NOMO-1 treated with dmso at 0.1 percent for 144 hours (cell line): ENCODE data around the gene LRP1.

Source experiments
- DNase-seq: peaks from one replicate; lab custom pipeline; 2025; ENCODE audit not compliant: unreplicated experiment; lab: John Stamatoyannopoulos, UW

The LRP1 gene

GRCh38 chr12:57208631-57209282, 80.5 kb downstream of the LRP1 start:
- no peak for DNase-seq

DNA sequence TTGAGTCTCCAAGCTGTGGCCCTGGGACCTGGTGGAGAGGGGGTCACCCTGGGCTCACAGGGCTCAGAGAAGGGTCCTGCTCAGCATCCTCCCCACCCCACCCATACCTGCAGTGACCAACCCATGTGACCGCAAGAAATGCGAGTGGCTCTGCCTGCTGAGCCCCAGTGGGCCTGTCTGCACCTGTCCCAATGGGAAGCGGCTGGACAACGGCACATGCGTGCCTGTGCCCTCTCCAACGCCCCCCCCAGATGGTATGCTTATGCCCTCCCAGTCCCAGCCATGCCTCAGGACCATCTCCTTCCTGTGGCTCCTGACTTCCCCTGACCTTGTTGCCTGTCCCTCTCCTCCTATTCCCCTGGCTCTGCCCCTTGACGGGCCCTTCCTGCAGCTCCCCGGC, 81.6 kb downstream of the LRP1 start:
- no peak for DNase-seq

DNA sequence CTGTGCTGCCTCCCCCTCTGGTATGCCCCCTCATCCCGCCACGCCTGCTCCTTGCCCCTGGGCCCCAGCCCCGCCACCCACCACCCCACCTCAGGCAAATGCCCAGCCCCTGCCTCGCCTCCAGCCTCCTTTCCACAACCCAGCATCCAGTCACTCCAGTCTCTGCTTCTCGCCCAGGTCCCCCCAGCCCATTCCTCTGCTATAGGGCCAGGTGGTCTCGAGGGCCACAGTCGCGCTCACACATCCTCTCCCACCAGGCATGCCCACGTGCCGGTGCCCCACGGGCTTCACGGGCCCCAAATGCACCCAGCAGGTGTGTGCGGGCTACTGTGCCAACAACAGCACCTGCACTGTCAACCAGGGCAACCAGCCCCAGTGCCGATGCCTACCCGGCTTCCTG, 82.2 kb downstream of the LRP1 start:
- no peak for DNase-seq

DNA sequence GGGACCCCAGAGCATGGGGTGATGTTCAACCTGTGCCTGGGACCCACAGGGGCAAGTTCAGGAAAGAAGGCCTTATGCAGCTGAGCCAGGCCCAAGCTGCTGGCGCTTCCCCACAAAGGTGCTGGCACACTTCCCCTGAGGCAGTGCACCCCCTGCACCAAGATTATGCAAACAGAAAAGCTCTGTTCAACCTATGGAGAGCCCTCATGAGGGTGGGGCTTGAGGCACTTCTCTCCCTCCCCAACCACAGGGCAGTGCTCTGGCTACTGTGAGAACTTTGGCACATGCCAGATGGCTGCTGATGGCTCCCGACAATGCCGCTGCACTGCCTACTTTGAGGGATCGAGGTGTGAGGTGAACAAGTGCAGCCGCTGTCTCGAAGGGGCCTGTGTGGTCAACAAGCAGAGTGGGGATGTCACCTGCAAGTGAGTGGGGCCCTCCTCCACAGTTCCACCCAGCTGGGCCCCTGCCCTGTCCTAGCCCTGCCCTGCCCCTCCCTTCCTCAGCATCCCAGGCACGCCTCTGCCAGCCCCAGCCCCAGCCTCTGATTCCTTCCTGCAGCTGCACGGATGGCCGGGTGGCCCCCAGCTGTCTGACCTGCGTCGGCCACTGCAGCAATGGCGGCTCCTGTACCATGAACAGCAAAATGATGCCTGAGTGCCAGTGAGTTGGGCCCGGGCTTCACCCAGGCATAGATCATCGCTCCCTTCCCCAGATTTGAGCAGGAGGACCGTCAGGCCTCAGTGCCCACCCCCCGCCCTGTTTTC, 82.8 kb downstream of the LRP1 start:
- DNase-seq = peak; percentile 50

- DNase-seq = no peak
Measured at GRCh38 chr12:57211791-57212700, 83.8 kb downstream of the LRP1 start.

DNA sequence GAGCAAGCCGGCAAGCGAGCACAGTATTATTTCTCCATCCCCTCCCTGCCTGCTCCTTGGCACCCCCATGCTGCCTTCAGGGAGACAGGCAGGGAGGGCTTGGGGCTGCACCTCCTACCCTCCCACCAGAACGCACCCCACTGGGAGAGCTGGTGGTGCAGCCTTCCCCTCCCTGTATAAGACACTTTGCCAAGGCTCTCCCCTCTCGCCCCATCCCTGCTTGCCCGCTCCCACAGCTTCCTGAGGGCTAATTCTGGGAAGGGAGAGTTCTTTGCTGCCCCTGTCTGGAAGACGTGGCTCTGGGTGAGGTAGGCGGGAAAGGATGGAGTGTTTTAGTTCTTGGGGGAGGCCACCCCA, 84.4 kb downstream of the LRP1 start:
- DNase-seq = no peak

- peak; percentile 41 for DNase-seq
Measured at GRCh38 chr12:57213058-57213715, 84.9 kb downstream of the LRP1 start.

DNA sequence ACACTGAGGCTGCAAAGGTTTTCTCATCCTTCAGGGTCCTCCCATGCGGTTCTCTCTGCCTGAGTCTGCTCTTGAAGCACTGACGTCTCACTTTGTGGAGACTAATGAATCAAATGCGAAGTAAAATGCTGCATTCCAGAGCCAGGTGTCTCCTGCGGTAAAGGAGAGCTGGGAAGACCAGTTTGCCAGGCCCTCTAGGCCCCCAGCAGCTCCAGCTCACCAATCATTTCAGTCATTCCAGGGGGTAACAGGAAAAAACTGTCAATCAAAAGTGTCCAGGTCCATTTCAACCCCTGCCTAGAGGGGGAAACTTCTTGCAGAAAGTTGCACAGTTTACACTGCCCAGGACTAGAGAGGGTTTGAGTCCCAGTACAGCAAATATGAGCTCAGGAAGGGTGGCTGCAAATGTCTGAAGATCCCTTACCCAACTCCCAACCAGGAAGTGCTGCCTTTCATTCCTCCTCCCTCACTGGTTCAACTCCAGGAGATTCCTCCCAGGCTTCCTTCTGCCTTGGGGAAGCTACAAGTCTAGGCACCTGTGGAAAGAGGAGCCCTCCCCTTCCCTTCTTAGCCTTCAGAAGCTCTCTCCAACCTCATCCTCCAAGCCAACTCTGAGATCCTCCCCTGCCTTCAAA, 85.6 kb downstream of the LRP1 start:
- DNase-seq = no peak

- DNase-seq = peak; percentile 50
Measured at GRCh38 chr12:57214398-57214781, 86.1 kb downstream of the LRP1 start.

DNA sequence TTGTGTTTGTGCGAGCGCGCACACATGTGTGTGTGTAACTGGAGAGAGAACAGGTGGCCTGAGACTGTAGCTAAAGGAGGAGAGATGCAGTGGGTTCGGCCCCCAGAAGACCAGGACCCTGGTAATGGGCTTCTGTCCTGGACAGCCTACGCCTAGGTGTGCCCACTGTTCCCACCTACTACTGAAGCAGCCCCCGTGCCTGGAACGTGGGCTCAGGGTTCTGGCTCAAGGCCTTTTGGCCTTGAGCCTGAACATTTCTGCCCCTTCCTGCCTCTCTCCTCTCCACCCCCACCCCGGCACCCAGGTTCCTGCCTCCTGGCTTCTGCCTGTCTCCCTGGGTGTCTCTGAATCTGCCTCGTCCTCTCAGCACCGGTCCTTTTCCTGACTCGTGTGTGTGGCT, 86.8 kb downstream of the LRP1 start:
- no peak for DNase-seq

GRCh38 chr12:57215668-57216013, 87.4 kb downstream of the LRP1 start:
- no peak for DNase-seq

DNA sequence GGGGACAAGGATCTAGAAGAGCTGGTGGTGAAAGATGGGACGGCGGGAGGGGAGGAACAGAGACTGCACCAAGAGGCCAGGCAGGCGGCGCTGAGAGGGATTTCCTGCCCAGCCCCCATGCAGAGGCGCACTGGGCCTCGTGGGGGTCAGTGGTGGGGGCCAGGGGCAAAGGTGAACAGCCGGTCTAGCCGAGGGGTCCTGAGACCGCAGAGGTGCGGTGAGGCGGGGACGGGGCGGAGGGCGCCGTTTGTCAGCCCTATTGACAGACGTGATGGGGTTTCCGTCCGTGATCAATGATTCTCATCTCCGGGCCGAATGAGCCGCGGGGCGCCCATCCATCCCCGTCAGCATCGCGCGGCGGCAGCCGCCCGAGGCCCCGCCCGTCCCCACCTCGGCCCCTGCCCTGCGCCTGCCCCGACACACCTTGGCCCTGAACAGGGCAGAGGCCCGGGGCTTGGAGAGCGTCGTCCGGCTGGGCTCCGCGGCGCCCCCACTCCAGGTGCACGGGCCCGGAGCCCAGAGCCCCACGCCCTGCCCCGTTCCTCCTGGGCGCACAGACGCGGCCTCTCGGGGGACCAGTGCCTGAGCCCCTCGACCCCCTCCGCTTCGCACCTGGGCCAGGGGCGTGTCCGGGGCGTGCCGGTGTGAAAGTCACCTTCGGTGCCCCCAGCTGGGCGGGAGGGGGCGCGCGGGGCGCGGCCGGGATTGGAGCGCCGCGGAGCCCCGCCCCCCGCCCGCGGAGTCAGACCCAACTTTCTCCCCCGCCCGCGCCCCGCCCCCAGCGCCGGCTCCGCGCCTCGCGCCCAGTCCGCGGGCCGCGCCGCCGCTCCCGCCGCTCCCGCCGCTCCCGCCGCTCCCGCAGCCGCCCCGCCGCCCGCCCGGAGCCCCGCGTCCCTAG, 88.0 kb downstream of the LRP1 start, which contains the start of gene NXPH4:
Gene NXPH4 (plus strand): TSS at position 781 of the 898 bp plus-strand sequence. CDS start 176 bp downstream, outside the sequence.
- DNase-seq = no peak

- DNase-seq = no peak
Measured at GRCh38 chr12:57216921-57217879, 88.9 kb downstream of the LRP1 start.

GRCh38 chr12:57218030-57218853, 90.0 kb downstream of the LRP1 start:
- DNase-seq = no peak

DNA sequence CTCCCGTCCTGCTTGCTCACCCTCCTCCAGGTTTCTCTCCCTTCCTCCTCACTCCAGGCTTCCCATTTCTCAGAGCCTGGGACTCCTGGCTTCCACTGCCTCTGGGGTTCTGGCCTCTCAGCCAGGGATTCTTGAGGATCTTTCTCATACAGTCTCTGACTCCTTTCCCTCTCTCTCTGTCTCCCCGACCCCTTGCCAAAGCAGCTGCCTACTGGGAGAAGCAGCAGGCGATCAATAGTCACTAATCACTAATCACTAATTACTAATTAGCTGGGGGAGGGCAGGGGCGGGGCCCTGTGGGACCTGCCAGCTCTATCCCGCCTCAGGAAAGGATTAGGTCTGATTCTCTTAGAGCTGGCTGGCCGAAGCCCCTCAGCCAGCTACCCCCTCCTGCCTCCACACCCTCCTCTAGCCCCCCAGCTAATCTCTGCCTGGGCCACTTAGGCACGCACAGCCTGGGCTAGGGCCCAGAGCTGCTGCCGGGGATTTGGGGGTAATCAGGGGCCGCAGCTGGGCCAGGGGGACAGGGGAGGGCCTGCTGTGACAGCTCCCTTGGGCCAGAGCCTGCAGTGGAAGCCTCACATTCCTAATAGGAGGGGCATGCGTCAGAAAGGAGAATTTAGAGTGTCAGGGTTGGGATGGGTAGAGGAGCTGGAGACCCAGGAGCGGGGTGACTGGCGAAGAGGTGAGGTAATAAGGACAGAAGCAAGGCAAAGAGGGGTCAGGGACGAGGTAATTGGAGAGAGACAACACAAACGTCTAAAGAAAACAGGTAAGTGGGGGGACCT, 91.1 kb downstream of the LRP1 start:
- DNase-seq = no peak

- no peak for DNase-seq
Measured at GRCh38 chr12:57219993-57220754, 91.9 kb downstream of the LRP1 start.
